Mucosa of rectum (tissue), 2 donors: Measurements from ENCODE around the gene FBH1.
A peak's percentile ranks its signal among the peaks of the same experiment; 100 is the strongest.

Experiments
- H3K27ac ChIP-seq, 2 donors: one replicate each; pipeline ENCODE4 v1.7.0; 2013; ENCODE audit warnings: inconsistent platforms in 2 of 2, low read depth in 2 of 2, low read length in 2 of 2
- H3K27me3 ChIP-seq, 2 donors: one replicate each; pipeline ENCODE4 v1.7.0; 2013; ENCODE audit warnings: low read length in 2 of 2; ENCODE audit not compliant: control insufficient read depth in 2 of 2, insufficient read depth in 2 of 2
- H3K36me3 ChIP-seq, 2 donors: one replicate each; pipeline ENCODE4 v1.7.0; 2013; ENCODE audit warnings: low read length in 2 of 2; ENCODE audit not compliant: control insufficient read depth in 2 of 2, insufficient read depth in 2 of 2
- H3K4me1 ChIP-seq, 2 donors: one replicate each; pipeline ENCODE4 v1.7.0; 2013; ENCODE audit warnings: low read length in 2 of 2, mild to moderate bottlenecking in 1 of 2; ENCODE audit not compliant: control insufficient read depth in 2 of 2, insufficient read depth in 2 of 2
- H3K4me3 ChIP-seq, 2 donors: one replicate each; pipeline ENCODE4 v1.7.0; 2013; ENCODE audit warnings: low read length in 2 of 2
- H3K9ac ChIP-seq, 2 donors: one replicate each; pipeline ENCODE4 v1.7.0; 2013; ENCODE audit warnings: low read length in 2 of 2, low read depth in 1 of 2, mild to moderate bottlenecking in 1 of 2
- H3K9me3 ChIP-seq, 2 donors: one replicate each; pipeline ENCODE4 v1.7.0; 2013; ENCODE audit warnings: low read length in 2 of 2; ENCODE audit not compliant: control insufficient read depth in 2 of 2
- donor health status: healthy.
- donor health status: Normal muscosa, but diverticular disease.

Gene FBH1

GRCh38 chr10:5933909-5934546, 44.0 kb downstream of the FBH1 start:
- H3K27ac ChIP-seq, result no peak overlapping the region
- H3K9ac ChIP-seq, result no peak overlapping the region
- no peaks in the 10 kb centered on the region for H3K27me3 ChIP-seq
- H3K36me3 ChIP-seq, result peaks cover 46 to 62% of the 10 kb centered on the region in 2 donors
- no peaks in the 10 kb centered on the region for H3K9me3 ChIP-seq
- no peak overlapping the region for H3K4me3 ChIP-seq
- H3K4me1 ChIP-seq, result no peaks in the 10 kb centered on the region

GRCh38 chr10:5935628-5936027, 45.6 kb downstream of the FBH1 start:
- Histone ChIP-seq H3K27ac (no peak overlapping the region), H3K9me3 (no peaks in the 10 kb centered on the region), H3K36me3 (peaks cover 39 to 46% of the 10 kb centered on the region in 2 donors)

GRCh38 chr10:5937016-5937415, 47.0 kb downstream of the FBH1 start:
- H3K36me3 ChIP-seq, result peaks cover 33 to 39% of the 10 kb centered on the region in 2 donors
- no peak overlapping the region for H3K9ac ChIP-seq
- H3K9me3 ChIP-seq, result no peaks in the 10 kb centered on the region
- H3K27ac ChIP-seq, result no peak overlapping the region
- H3K27me3 ChIP-seq, result no peaks in the 10 kb centered on the region
- H3K4me3 ChIP-seq, result no peak overlapping the region
- H3K4me1 ChIP-seq, result no peaks in the 10 kb centered on the region

More at GRCh38 chr10:5935628-5936027, 45.6 kb downstream of the FBH1 start:
- H3K9ac ChIP-seq, result no peak overlapping the region
- H3K4me1 ChIP-seq, result no peaks in the 10 kb centered on the region
- no peaks in the 10 kb centered on the region for H3K27me3 ChIP-seq
- no peak overlapping the region for H3K4me3 ChIP-seq

DNA sequence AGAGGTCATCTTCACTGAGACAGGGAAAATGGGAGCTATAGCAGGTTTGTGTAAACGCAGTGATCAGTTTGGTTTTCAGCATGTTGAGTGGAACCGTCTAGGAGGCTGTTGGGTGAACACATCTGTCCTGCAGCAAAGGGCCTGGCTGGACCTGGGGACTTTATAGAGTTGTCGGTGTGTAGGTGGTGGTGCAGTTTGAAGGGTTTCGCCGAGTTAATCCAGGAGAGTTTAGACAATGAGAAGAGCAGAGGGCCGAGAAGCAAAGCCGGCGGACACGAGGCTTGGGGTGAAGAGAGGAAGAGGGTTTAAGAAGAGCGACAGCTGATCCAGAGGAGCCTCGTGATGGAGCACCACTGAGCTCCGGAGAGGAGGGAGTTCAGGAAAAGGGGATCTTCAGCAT, 48.2 kb downstream of the FBH1 start:
- Histone ChIP-seq H3K9ac (no peak overlapping the region), H3K27me3 (no peaks in the 10 kb centered on the region), H3K36me3 (peaks cover 27 to 34% of the 10 kb centered on the region in 2 donors), H3K4me3 (no peak overlapping the region), H3K9me3 (no peaks in the 10 kb centered on the region), H3K4me1 (peaks cover under 1% of the 10 kb centered on the region in 2 donors), H3K27ac (no peak overlapping the region)

GRCh38 chr10:5940807-5941218, 50.8 kb downstream of the FBH1 start:
- peaks cover 18 to 24% of the 10 kb centered on the region in 2 donors for H3K36me3 ChIP-seq
- H3K27me3 ChIP-seq, result no peaks in the 10 kb centered on the region
- H3K9me3 ChIP-seq, result no peaks in the 10 kb centered on the region
- no peak overlapping the region for H3K4me3 ChIP-seq
- no peak overlapping the region for H3K27ac ChIP-seq
- H3K9ac ChIP-seq, result no peak overlapping the region
- peaks cover 10 to 13% of the 10 kb centered on the region in 2 donors for H3K4me1 ChIP-seq

DNA sequence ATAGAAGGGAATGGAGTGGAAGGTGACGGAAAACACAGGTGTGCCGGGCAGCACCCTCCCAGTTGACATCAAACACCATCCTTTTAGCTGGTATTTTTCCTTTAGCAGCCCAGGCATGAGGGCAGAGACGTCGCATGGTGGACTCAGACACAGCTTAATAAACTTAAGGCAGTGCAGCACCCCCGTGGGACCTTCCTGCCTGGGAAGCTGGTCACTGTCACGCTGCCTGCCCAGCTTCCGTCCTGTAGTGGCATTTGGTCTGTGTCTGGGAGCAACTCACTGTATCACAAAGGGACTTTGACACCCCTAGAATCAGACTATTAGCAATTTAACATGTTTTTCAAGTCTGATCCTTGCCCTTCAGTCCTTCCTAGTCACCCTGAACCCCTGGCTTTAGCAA, 51.5 kb downstream of the FBH1 start:
- Histone ChIP-seq H3K27ac (no peak overlapping the region), H3K9ac (no peak overlapping the region), H3K4me1 (peaks cover 10 to 13% of the 10 kb centered on the region in 2 donors)

GRCh38 chr10:5942001-5942400, 52.0 kb downstream of the FBH1 start:
- Histone ChIP-seq H3K27me3 (no peaks in the 10 kb centered on the region), H3K9ac (no peak overlapping the region), H3K27ac (peak overlapping the region; percentile 32 to 52), H3K9me3 (no peaks in the 10 kb centered on the region), H3K4me3 (no peak overlapping the region), H3K4me1 (peaks cover 10 to 13% of the 10 kb centered on the region in 2 donors), H3K36me3 (peaks cover 10 to 12% of the 10 kb centered on the region in 2 donors)

More for the DNA sequence above, 51.5 kb downstream of the FBH1 start:
- Histone ChIP-seq H3K4me3 (no peak overlapping the region), H3K9me3 (no peaks in the 10 kb centered on the region), H3K36me3 (peaks cover 14 to 16% of the 10 kb centered on the region in 2 donors), H3K27me3 (no peaks in the 10 kb centered on the region)

GRCh38 chr10:5942474-5942873, 52.4 kb downstream of the FBH1 start:
- peaks cover 10 to 13% of the 10 kb centered on the region in 2 donors for H3K4me1 ChIP-seq
- H3K9ac ChIP-seq, result no peak overlapping the region
- no peaks in the 10 kb centered on the region for H3K27me3 ChIP-seq
- H3K4me3 ChIP-seq, result no peak overlapping the region
- H3K9me3 ChIP-seq, result no peaks in the 10 kb centered on the region
- peak overlapping the region; percentile 32 to 52 for H3K27ac ChIP-seq
- peaks cover 5 to 7% of the 10 kb centered on the region in 2 donors for H3K36me3 ChIP-seq

DNA sequence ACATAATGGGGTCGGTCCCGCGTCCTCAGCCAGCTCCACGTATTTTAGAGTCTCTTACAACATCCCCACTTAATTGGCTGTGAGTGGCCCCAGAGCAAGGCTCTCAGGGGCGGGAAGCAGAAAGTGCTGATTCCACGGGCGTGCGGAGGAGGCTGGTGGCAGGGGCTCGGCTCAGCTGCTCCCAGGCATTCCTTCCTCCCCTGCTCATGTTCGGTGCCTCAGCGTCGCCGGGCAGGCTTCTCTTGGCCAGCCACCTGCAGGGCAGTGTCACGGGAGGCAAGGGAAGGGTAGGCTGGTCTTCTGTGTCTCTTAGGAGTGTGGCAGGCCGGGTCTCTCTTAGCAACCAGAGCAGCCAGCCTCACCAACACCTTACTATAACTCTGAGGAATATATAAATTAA, 53.5 kb downstream of the FBH1 start:
- Histone ChIP-seq H3K4me1 (peaks cover 10 to 13% of the 10 kb centered on the region in 2 donors), H3K9me3 (no peaks in the 10 kb centered on the region), H3K4me3 (no peak overlapping the region), H3K9ac (peak overlapping the region; percentile 6 to 13), H3K36me3 (peaks cover 0 to under 1% of the 10 kb centered on the region in 2 donors), H3K27ac (peak overlapping the region; percentile 73 to 76), H3K27me3 (no peaks in the 10 kb centered on the region)

DNA sequence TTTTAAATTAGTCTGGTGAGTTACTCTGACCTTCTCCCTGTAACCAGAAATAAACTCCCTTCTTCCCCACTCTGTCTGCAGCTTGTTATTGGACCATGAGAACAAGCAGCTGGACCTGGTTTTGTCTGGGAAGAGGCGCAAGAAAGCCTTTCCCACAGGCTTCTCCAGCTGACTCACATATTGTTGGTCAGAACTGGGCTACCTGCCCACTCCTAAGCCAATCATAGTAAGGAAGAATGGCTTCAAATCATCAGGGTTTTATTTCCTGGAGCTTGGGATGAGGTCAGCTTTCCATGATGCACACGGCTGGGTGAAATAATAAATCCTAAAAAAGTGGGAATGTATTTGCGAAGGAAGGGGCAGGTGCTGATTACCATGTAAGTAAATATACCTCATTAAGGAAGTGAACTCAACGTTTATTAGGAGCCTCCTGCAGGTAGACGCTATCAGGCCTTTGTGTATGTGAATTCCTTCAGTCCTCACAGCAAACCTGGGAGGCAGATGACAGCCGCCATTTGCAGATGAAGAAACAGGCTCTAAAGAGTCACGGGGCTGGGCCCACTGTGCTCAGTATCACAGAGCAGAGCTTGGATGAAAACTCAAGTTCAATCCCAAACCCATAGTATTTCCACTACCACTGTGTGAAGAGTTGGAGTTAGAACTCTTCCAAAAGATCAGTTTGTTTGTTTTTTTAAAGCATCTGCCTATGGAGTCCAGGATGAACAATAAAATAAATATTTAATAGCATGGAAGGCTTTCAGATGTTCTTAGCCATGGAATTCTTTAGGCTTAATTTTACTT, 54.5 kb downstream of the FBH1 start:
- peak overlapping the region; percentile 6 to 23 for H3K9ac ChIP-seq
- no peaks in the 10 kb centered on the region for H3K9me3 ChIP-seq
- no peak overlapping the region for H3K4me3 ChIP-seq
- peaks cover 10 to 13% of the 10 kb centered on the region in 2 donors for H3K4me1 ChIP-seq
- no peaks in the 10 kb centered on the region for H3K27me3 ChIP-seq
- no peaks in the 10 kb centered on the region for H3K36me3 ChIP-seq
- peak overlapping the region; percentile 73 to 87 for H3K27ac ChIP-seq
